Astrocyte (in vitro differentiated cells and primary cell): Measurements from ENCODE around the gene YJU2. TPM values are rescaled to one million over a fixed set of nuclear protein-coding genes. Genes with fewer than 3 reads are reported as not detected.

ENCODE experiments used
- DNase-seq: peaks from one replicate; pipeline ENCODE4 v3.0.0-alpha.2; 2010; ENCODE audit warnings: low read depth
- FAIRE-seq: peaks from 2 replicates; lab custom pipeline; 2011; peaks lifted over from hg19 to GRCh38; lab: Jason Lieb, UNC
- H2AFZ ChIP-seq: 2 replicates; pipeline ENCODE4 v1.6.0; 2012; ENCODE audit warnings: low read depth, low read length, inconsistent platforms
- H3K27ac ChIP-seq: 2 replicates; pipeline ENCODE4 v1.5.1; 2011; ENCODE audit warnings: low read depth, low read length, inconsistent platforms
- H3K27me3 ChIP-seq: 2 replicates; pipeline ENCODE4 v1.6.0; 2011; ENCODE audit warnings: low read length, inconsistent platforms; ENCODE audit not compliant: insufficient read depth
- H3K36me3 ChIP-seq: 2 replicates; pipeline ENCODE4 v1.5.1; 2011; ENCODE audit warnings: low read length, inconsistent platforms; ENCODE audit not compliant: insufficient read depth
- H3K4me1 ChIP-seq: 2 replicates; pipeline ENCODE4 v1.5.1; 2011; ENCODE audit warnings: low read length, inconsistent platforms; ENCODE audit not compliant: insufficient read depth
- H3K4me2 ChIP-seq: 2 replicates; pipeline ENCODE4 v1.6.0; 2012; ENCODE audit warnings: low read length, inconsistent platforms
- H3K4me3 ChIP-seq: 2 replicates; pipeline ENCODE4 v1.5.1; 2011; ENCODE audit warnings: low read depth, mild to moderate bottlenecking, low read length, inconsistent platforms; ENCODE audit not compliant: insufficient read depth
- H3K79me2 ChIP-seq: 2 replicates; pipeline ENCODE4 v1.6.0; 2012; ENCODE audit warnings: mild to moderate bottlenecking, low read length, inconsistent platforms; ENCODE audit not compliant: insufficient read depth
- H3K9ac ChIP-seq: 2 replicates; pipeline ENCODE4 v1.6.0; 2012; ENCODE audit warnings: mild to moderate bottlenecking, low read length, inconsistent platforms
- H3K9me3 ChIP-seq: 2 replicates; pipeline ENCODE4 v1.5.1; 2012; ENCODE audit warnings: low read depth, mild to moderate bottlenecking, low read length, inconsistent platforms; ENCODE audit not compliant: insufficient read depth
- H4K20me1 ChIP-seq: 2 replicates; pipeline ENCODE4 v1.6.0; 2012; ENCODE audit warnings: low read length, inconsistent platforms; ENCODE audit not compliant: insufficient read depth
- H3K27ac Mint-ChIP-seq: one replicate; pipeline ENCODE4 v1.8.0; 2021; ENCODE audit warnings: mild to moderate bottlenecking, mixed read lengths; ENCODE audit not compliant: unreplicated experiment
- H3K27me3 Mint-ChIP-seq: one replicate; pipeline ENCODE4 v1.8.0; 2021; ENCODE audit warnings: low read depth, mixed read lengths; ENCODE audit not compliant: unreplicated experiment
- H3K36me3 Mint-ChIP-seq: one replicate; pipeline ENCODE4 v1.8.0; 2021; ENCODE audit warnings: low read depth, mixed read lengths; ENCODE audit not compliant: unreplicated experiment
- H3K4me1 Mint-ChIP-seq: one replicate; pipeline ENCODE4 v1.8.0; 2021; ENCODE audit warnings: low read depth, mixed read lengths; ENCODE audit not compliant: unreplicated experiment
- H3K4me3 Mint-ChIP-seq: one replicate; pipeline ENCODE4 v1.8.0; 2021; ENCODE audit warnings: mild to moderate bottlenecking, moderate library complexity, mixed read lengths; ENCODE audit not compliant: unreplicated experiment
- H3K9me3 Mint-ChIP-seq: one replicate; pipeline ENCODE4 v1.8.0; 2021; ENCODE audit warnings: mild to moderate bottlenecking, mixed read lengths; ENCODE audit not compliant: unreplicated experiment
- CTCF ChIP-seq: IDR thresholded peaks from 2 replicates; pipeline ENCODE4 v1.5.1; 2011; ENCODE audit warnings: low read depth, mild to moderate bottlenecking, inconsistent platforms, low read length, moderate library complexity; ENCODE audit not compliant: insufficient read depth
- EZH2 ChIP-seq: IDR thresholded peaks from 2 replicates; pipeline ENCODE4 v1.6.1; 2012; ENCODE audit warnings: mild to moderate bottlenecking, low read length, inconsistent platforms; ENCODE audit not compliant: insufficient read depth
- total RNA-seq: library from RNA; stranded (reverse); gene quantifications from 2 replicates; pipeline ENCODE4 v1.2.1, GENCODE V29; 2021

The YJU2 gene
- total RNA-seq, 1 donor from 2014 or later, result 14.0 TPM

GRCh38 chr19:4295972-4296771 lies 49.3 kb downstream of the YJU2 start:
- no peak for TF ChIP-seq EZH2
- TF ChIP-seq CTCF, result no peak
- Mint-ChIP-seq H3K36me3 (no peaks in the 10 kb centered on the region), H3K27ac (no peak overlapping the region), H3K27me3 (peaks cover 9% of the 10 kb centered on the region), H3K4me3 (no peak overlapping the region), H3K9me3 (no peaks in the 10 kb centered on the region), H3K4me1 (no peaks in the 10 kb centered on the region)
- Histone ChIP-seq H3K4me2 (no peak overlapping the region), H3K27ac (no peak overlapping the region), H3K27me3 (peaks cover 9% of the 10 kb centered on the region), H3K9ac (no peak overlapping the region), H3K9me3 (no peaks in the 10 kb centered on the region), H3K4me3 (no peak overlapping the region), H3K79me2 (no peaks in the 10 kb centered on the region), H3K36me3 (no peaks in the 10 kb centered on the region), H3K4me1 (no peaks in the 10 kb centered on the region), H4K20me1 (no peaks in the 10 kb centered on the region), H2AFZ (no peak overlapping the region)
- FAIRE-seq, result no peak
- peak; percentile 10 for DNase-seq

GRCh38 chr19:4297901-4298809 lies 51.3 kb downstream of the YJU2 start:
- no peaks in the 10 kb centered on the region for H3K9me3 ChIP-seq
- H3K9me3 Mint-ChIP-seq, result no peaks in the 10 kb centered on the region
- no peaks in the 10 kb centered on the region for H3K79me2 ChIP-seq
- peaks cover 9% of the 10 kb centered on the region for H3K27me3 ChIP-seq
- H3K27me3 Mint-ChIP-seq, result peaks cover 15% of the 10 kb centered on the region
- no peak overlapping the region for H3K27ac Mint-ChIP-seq
- no peak overlapping the region for H3K27ac ChIP-seq
- H3K4me1 ChIP-seq, result no peaks in the 10 kb centered on the region
- H3K4me2 ChIP-seq, result no peak overlapping the region
- H4K20me1 ChIP-seq, result no peaks in the 10 kb centered on the region
- peaks cover 2% of the 10 kb centered on the region for H3K4me1 Mint-ChIP-seq
- TF ChIP-seq EZH2 (no peak), CTCF (no peak)
- no peak overlapping the region for H2AFZ ChIP-seq
- no peak overlapping the region for H3K9ac ChIP-seq
- no peak overlapping the region for H3K4me3 Mint-ChIP-seq
- no peaks in the 10 kb centered on the region for H3K36me3 Mint-ChIP-seq
- no peak for FAIRE-seq
- peak; percentile 11 for DNase-seq
- H3K36me3 ChIP-seq, result no peaks in the 10 kb centered on the region
- H3K4me3 ChIP-seq, result no peak overlapping the region
